Liver (tissue), 9 donors: ENCODE results near the gene PITX2. TPM values are rescaled to one million over a fixed set of nuclear protein-coding genes. Genes with fewer than 3 reads are reported as not detected.

Source experiments
- DNase-seq: peaks from one replicate; pipeline ENCODE4 v3.0.0-alpha.2; 2017; ENCODE audit warnings: low spot score
- H3K27ac ChIP-seq, 2 donors: one replicate each; pipeline ENCODE4 v1.7.0; 2013; ENCODE audit warnings: inconsistent platforms in 2 of 2, low read length in 2 of 2, control low read depth in 1 of 2, low read depth in 1 of 2, mild to moderate bottlenecking in 1 of 2
- H3K27me3 ChIP-seq, 4 donors: one replicate each; pipeline versions ENCODE4 v1.6.1 to v1.7.0; 2013; ENCODE audit warnings: low read length in 3 of 4, inconsistent platforms in 1 of 4, mild to moderate bottlenecking in 1 of 4, moderate library complexity in 1 of 4; ENCODE audit not compliant: control insufficient read depth in 4 of 4, insufficient read depth in 4 of 4
- H3K36me3 ChIP-seq, 4 donors: one replicate each; pipeline versions ENCODE4 v1.6.1 to v1.7.0; 2013; ENCODE audit warnings: low read length in 3 of 4, mild to moderate bottlenecking in 3 of 4, low read depth in 1 of 4, moderate library complexity in 1 of 4; ENCODE audit not compliant: control insufficient read depth in 4 of 4, insufficient read depth in 3 of 4
- H3K4me1 ChIP-seq, 4 donors: one replicate each; pipeline versions ENCODE4 v1.6.1 to v1.7.0; 2013; ENCODE audit warnings: low read length in 3 of 4, mild to moderate bottlenecking in 3 of 4, moderate library complexity in 1 of 4; ENCODE audit not compliant: control insufficient read depth in 4 of 4, insufficient read depth in 4 of 4
- H3K4me3 ChIP-seq, 3 donors: one replicate each; pipeline versions ENCODE4 v1.6.1 to v1.7.0; 2013; ENCODE audit warnings: low read length in 3 of 3, control low read depth in 1 of 3, low read depth in 1 of 3, mild to moderate bottlenecking in 1 of 3
- H3K9ac ChIP-seq, 2 donors: one replicate each; pipeline ENCODE4 v1.7.0; 2013; ENCODE audit warnings: low read length in 2 of 2, mild to moderate bottlenecking in 2 of 2, moderate library complexity in 2 of 2, control low read depth in 1 of 2, low read depth in 1 of 2
- H3K9me3 ChIP-seq, 4 donors: one replicate each; pipeline versions ENCODE4 v1.6.1 to v1.7.0; 2013; ENCODE audit warnings: low read length in 3 of 4; ENCODE audit not compliant: control insufficient read depth in 4 of 4
- RXRA ChIP-seq, 2 donors: IDR thresholded peaks; 2 replicates each; pipeline ENCODE4 v1.6.1; 2017 to 2018; ENCODE audit warnings: antibody characterized with exemption in 2 of 2, mild to moderate bottlenecking in 1 of 2
- WGBS: extraction: QIAGEN DNeasy Blood & Tissue Kit; methylation state at CpG from one replicate; pipeline ENCODE4 v1.1.7; 2013; 5-methylcytosine and 5-hydroxymethylcytosine counted together
- polyA plus RNA-seq, 2 donors: library from polyadenylated mRNA; stranded (reverse) in 1 of 2; unstranded in 1 of 2; fragments of 200-250 nt in 1 of 2; fragments of >200 nt in 1 of 2; fragmentation: Nextera tagmentation in 1 of 2; extraction: Ambion mirVana in 1 of 2; gene quantifications; one replicate each; pipeline versions ENCODE4 v1.2.1 to v1.2.3, GENCODE V29; 2013 to 2015
- total RNA-seq, 2 donors: library from RNA; depleted of rRNA; stranded (reverse); fragments of >200 nt; gene quantifications; one replicate each; pipeline ENCODE4 v1.2.3, GENCODE V29; 2014
- TF ChIP-seq, protein P1 (sequence below): IDR thresholded peaks from 2 replicates; pipeline ENCODE4 v1.6.1; 2016; ENCODE audit warnings: antibody characterized with exemption, mild to moderate bottlenecking
- donor health status: healthy.
- donor health status: healthy.
- donor health status: healthy.
- donor health status: healthy.
- donor health status: healthy.

Gene PITX2
- total and polyA plus RNA-seq, 4 donors: 0.06 TPM; not detected in 3

DNA sequence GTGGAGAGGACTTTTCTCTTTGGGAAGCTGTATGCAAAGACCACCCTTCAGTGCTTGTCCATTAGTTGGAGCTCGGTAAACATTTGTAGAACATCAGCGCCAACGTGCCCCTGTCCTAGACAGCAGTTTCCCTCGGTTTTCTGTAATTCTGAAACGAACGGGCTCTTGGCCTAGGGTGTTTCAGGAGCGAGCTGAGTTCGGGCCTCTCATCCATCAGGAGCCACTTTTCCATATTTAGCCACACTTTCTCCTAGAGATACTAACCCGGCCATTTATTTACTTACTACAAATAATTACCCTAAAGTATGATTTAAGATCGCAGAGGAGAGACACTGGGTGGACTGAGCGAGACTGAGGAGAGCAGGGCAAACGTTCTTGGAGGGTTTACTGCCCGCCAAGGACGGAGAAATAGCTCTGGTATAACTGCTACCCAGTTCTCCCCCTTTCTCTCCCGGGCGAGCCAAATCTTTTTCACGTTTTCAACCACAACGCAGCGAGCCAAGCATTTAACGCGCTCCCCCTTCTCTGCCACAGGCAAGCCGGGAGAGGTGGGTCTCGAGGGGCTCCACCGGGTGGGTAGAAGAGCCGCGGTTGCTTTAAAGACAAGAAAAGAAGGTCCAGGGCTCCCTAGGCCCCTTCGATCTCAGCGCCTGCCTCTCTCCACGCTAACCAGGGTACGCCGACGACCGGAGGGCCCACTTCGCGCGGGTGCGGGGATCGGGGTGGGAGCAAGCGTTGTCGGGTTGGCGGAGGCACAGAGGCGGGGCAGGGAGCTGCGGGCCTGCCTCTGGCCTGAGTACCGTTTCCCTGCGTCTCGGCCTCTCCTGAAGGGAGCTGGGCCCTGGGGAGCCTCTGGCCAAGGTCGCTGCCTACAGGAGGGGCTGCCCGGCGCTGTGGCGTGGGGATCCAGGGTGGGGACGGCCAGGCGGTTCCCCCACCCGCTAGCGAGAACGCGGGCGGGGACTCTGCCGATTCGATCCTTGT lies 10.8 kb upstream of the PITX2 start:
- TF ChIP-seq RXRA (IDR thresholded peaks at IDR 0.05): no peak
- TF ChIP-seq, protein P1, sequence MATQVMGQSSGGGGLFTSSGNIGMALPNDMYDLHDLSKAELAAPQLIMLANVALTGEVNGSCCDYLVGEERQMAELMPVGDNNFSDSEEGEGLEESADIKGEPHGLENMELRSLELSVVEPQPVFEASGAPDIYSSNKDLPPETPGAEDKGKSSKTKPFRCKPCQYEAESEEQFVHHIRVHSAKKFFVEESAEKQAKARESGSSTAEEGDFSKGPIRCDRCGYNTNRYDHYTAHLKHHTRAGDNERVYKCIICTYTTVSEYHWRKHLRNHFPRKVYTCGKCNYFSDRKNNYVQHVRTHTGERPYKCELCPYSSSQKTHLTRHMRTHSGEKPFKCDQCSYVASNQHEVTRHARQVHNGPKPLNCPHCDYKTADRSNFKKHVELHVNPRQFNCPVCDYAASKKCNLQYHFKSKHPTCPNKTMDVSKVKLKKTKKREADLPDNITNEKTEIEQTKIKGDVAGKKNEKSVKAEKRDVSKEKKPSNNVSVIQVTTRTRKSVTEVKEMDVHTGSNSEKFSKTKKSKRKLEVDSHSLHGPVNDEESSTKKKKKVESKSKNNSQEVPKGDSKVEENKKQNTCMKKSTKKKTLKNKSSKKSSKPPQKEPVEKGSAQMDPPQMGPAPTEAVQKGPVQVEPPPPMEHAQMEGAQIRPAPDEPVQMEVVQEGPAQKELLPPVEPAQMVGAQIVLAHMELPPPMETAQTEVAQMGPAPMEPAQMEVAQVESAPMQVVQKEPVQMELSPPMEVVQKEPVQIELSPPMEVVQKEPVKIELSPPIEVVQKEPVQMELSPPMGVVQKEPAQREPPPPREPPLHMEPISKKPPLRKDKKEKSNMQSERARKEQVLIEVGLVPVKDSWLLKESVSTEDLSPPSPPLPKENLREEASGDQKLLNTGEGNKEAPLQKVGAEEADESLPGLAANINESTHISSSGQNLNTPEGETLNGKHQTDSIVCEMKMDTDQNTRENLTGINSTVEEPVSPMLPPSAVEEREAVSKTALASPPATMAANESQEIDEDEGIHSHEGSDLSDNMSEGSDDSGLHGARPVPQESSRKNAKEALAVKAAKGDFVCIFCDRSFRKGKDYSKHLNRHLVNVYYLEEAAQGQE: no peak

DNA sequence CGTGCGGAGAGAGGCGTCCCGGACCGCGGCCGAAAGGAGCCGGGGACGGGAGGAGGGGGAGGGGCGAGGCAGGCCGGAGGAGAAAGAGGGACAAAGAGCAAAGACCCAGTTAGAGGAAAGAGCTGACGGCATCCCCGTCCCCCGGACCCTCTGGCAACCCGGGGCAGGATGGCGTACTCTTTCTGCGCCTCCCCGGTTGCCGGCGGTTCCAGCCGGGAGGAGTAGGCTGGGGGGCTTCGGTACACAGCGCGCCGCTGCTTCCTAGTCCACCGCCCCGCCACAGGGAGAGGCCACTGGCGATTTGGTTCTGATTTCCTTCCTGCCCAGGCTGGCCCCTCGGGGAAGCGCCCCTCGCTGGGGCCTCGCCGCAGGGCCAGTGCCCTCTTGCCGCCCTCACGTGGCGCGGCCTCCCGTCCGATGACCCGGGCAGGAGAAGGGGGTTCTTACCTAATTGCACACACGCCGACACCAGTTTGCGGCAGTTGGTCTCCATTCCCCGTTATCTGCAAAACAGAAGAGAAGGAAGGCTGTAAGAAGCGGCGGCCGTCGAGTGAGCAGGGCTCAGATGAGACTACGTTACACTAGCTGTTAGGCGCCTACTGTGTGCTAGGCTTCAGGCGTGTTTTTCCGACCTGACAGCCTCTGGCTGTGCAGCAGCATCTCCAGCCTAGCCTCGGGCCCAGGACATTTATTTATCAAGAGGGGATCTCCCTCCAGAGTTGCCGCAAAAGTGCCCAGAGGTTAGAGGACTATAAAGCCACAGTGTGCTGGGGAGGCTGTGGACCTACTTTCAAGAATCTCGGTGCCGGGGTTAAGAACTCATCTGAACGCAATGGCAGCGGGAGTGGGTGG lies 9.9 kb upstream of the PITX2 start:
- H3K36me3 ChIP-seq: no peaks in the 10 kb centered on the region
- peaks cover 13 to 28% (median 21%) of the 10 kb centered on the region in 4 donors for H3K4me1 ChIP-seq
- no peak overlapping the region for H3K9ac ChIP-seq
- 6% methylated on average over 58 of the region's 58 CpGs for WGBS
- no peak for DNase-seq
- H3K27me3 ChIP-seq: peaks cover 0 to 55% (median 26%) of the 10 kb centered on the region in 4 donors
- no peaks in the 10 kb centered on the region for H3K9me3 ChIP-seq
- peak overlapping the region in 1 of 3 donors; percentile 38 for H3K4me3 ChIP-seq
- TF ChIP-seq, protein P1: no peak
- H3K27ac ChIP-seq: no peak overlapping the region

More for the DNA sequence above, 10.8 kb upstream of the PITX2 start:
- H3K36me3 ChIP-seq: no peaks in the 10 kb centered on the region
- no peak overlapping the region for H3K4me3 ChIP-seq
- no peak for DNase-seq
- H3K4me1 ChIP-seq: peaks cover 13 to 28% (median 21%) of the 10 kb centered on the region in 4 donors
- peaks cover 0 to 60% (median 28%) of the 10 kb centered on the region in 4 donors for H3K27me3 ChIP-seq
- no peak overlapping the region for H3K27ac ChIP-seq
- no peak overlapping the region for H3K9ac ChIP-seq
- H3K9me3 ChIP-seq: peaks cover 0 to under 1% (median 0%) of the 10 kb centered on the region in 4 donors
- WGBS: 7% methylated on average over 59 of the region's 59 CpGs
